NCI-H1105 treated with DMSO at 0.1 percent for 48 hours (cell line): ENCODE results near the gene RCSD1.

Source experiments
- DNase-seq: peaks from one replicate; lab custom pipeline; 2025; lab: John Stamatoyannopoulos, UW

Gene RCSD1

DNA sequence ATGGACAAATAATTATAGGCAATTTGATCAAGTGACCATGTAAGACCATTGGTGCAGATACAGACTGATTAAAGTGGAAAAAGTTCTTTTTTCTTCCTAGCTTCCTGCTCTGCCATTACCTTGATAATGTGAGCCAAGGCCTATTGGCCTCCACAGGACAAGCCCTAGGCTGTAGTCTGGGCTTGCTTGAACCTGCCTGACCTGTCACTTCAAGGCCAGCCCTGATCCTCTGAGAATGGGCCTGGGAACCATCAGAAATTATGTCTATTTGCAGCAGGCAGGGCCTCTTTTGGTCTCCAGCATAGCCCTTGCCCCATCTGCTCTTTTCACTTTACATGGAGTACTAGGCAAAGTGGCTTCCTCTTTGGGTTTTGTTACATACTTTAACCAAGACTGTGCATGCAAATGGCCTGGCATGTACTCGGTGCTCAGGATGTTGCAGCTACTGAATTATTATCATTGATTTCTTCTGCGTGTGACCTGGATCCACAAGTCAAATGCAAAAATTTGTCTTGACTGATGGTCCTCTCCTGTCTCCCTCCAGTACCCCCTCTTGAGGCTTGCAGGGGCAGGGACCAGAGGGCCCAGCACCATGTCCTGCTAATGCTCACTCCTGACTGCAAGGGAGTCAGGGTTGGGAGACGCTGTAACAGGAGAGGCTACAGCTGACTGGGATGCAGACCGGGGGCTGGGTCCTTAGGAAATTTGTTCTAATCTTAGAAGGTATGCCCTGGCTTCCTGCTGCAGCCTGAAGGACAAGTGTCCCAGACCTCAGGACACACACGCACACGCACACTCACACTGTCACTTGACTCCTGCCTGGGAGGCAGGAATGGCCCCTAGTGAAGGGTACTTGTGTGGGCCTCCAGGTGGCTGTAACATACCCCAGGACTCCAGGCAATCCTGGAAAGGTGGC, 39.4 kb downstream of the RCSD1 start:
- peak; percentile 18 for DNase-seq

DNA sequence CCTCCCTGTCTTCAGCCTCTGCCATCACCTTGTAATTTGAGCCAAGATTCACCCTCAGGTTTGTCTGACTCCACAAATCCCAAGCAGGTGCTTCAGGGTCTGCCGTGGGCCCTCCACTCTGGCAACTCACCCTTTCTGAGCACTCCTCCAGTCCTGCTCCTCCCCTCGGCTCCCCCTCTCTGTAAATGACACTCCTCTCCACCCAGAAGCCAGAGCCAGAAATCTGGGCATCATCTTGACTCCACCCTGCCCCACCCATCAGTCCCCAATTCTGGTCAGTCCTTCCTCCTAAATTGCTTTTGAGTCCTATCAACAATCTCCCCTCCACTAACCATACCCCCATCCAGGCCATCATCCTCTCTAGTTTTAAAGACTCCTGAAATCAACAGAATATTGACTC, 40.5 kb downstream of the RCSD1 start:
- DNase-seq: no peak

DNA sequence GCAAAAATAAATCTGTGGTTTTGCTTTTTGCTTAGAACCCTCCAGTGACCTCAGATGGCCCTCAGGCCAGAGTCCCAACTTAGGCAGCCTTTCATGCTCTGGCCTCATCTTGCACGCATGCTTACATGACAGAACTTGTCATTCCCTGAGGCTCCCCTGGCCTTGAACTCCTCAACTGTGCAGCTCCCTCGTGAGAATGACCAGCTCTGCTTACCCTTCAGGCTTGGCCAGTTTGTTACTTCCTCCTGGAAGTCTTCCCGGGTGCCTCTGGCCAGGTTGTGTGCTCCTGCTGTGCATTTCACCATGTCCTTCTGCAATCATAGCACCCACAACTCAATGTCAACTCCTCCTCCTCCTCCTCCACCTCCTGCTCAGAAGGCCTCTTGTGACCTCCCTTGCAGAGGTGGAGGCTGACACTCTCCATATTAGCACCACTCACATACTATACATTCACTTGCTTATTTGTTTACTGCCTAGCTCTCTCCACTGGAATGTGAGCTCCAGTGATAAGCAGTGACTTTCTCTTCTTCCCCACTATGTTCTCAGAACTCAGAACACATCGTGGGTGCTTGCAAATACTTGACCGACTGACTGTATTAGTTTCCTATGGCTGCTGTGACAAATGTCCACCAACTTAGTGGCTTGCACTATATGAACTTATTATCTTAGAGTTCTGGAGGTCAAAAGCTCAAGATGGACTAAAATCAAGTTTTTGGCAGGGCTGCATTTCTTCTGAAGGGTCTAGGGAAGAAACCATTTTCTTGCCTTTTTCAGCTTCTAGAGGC, 41.9 kb downstream of the RCSD1 start:
- DNase-seq: no peak

DNA sequence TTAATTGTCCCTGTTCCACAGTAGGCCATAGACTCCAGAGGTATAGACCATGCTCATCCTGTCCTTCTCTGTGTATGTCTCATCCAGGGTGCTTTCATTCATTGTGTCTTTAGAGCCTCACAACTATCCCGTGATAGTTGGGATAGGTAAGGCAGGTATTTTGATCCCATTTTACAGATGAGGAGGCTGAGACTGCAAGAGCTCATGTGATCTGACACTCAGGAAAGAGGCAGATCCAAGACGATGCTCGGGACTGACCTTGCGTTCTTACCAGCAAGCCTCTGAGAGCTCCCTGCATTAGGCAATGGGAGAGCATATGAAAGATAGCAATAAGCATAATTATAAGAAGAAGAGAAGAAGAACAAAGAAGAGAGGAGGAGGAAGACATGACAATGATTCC, 42.8 kb downstream of the RCSD1 start:
- DNase-seq: no peak

DNA sequence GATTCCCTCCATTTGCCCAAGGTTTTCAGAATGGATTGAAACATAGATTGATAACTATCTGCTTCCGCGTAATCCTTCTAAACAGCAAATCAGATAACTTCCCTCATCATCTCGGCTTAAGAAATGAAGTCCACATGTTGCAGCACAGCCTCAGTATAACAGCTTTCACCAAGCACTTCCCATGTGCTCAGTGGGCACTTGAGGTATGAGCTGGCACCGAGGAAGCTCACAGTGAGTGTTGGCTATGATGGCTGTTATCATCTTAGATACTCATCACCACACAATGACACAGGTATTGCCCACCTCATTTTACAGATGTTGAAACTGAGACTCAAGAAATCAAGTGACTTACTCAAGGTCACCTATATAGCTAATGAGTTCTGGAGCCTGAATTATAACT, 43.2 kb downstream of the RCSD1 start:
- DNase-seq: no peak

DNA sequence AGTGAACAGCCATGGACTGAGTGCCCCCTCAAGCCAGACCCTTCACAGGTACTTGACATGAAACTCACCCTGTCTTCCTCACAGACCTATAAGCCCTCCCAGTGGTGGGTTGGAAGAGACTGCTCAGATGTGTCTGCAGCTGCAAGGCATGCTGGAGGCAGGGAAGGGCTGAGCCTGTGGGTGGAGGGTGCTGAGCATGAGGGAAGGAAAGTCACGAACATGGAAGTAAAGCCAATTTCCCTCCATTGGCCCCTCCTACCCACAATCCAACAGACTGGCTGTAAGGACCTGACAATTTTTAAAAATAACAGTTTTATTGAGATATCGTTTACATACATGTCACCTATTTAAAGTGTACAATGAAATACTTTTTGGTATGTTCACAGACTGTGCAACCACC, 44.1 kb downstream of the RCSD1 start:
- DNase-seq: no peak

DNA sequence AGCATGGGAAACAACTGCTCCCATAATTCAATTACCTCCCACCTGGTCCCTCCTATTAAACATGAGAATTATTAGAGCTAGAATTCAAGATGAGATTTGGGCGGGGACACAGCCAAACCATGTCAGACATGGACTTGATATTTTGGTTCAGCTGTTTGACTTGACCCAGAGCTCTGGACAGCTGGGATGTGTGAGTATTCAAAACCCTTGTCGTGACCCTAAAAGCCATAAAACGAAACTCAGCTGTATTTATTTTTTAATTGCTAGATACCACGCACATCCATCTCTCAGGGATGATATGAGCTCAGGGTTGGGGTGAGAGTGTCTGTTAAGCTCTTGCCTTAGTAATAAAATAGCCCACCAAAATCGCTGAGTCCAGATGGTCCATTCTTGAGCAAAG, 45.4 kb downstream of the RCSD1 start:
- no peak for DNase-seq

DNA sequence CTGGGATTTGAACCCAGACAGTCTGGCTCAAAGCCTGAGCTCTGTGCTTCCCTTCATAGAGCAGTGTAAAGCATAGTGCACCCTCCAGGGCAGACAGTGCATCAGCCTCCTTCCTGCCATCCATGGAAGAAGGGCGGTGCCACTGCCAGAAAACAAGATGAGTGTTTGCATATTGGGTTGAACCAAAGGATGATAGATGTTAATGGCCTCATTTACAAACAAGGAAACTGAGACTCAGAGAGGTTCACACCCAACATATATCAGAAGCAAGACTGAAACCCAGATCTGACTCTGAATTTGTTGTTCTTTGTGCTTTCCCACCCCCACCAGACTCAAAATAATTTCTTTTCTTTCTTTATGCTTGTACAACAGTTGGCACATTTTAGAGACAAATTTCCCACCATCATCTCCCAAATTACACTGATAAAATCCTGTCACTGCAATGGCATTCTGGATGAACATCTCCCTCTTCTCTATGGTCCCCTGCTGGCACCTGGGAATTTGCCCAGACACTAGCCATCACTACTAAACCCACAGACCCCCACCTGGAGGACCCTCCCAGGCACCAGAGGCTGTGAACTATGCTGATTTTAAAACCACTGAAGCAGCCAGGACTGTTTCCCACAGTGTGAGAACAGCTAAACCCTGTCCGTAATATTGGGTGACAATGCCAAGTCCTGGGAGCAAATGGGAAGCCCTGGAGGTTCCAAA, 46.3 kb downstream of the RCSD1 start:
- DNase-seq: no peak

DNA sequence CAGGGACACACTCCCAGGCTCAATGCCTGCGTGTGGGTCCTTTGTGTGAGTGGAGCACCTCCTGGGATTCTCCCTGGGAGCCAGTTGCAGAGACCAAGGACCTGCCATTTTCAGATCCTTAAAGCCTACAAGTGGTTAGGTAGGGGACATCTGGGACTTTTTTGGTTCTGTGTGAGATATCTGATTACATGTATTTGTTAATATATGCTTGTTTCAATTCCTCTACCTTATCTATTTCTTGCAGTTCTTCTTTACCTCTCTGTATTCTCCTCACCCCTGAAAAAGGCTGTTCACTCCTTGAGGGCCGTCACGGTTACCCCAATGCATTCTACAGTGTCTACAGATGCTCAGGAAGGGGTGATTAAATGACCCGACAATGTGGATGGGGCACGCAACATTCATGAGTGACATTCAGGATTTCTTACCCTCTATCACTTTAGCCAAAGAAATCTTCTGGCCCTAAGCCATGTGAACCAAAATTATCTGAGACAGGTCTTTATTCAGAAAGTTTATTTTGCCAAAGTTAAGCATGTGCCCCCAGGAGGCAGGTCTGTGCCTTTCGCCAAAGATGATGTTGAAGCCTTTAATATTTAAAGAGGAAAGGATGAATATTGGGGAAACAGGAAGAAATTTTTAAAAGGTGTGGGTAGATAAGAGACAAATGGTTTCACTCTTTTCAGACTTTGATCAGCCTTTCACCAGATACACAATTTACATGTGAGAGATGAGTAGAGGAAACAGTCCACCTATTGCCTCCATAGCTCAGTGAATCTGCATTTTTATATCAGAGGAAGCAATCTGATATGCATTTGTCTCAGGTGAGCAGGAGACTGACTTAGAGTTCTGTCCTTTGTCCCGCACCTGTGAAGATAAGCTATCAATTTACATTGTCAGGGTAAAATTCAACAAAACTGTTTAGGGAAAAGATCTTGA, 47.1 kb downstream of the RCSD1 start:
- DNase-seq: no peak

DNA sequence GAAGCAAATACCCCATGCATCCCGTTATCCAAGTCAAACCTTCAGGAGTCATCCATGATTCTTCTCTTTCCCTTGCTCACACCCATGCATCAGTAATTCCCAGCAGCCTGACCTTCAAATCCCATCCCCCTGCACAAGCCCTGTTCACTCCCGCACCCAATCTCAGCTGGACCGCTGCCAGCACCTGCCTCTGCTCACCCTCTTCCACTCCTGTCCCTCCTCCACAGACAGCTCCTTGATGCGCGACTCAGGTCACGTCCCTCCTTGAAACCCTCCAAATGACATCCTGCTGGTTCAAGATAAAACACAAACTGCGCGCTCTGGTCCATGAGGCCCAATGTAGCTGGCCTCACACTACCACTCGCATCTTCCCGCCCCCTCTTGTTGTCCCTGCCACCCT, 48.4 kb downstream of the RCSD1 start:
- no peak for DNase-seq

DNA sequence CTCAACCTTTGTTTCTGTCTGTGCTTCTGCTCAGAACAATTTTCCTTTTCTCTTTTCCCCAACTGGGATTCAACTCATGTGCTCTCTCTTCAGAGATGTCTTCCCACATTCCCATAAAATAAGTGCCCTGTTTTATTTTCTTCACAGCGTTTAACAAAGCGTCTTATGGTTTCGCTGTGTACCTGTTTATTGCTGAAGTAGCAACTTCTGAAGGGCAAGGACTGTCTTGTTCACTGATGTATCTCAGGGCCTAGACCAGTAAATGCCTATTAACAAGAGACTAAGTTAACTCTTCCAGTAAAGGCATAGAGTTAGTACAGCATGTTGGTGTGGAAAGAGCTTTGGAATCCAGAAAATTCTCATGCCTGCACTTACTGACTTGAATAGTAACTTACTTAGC, 48.8 kb downstream of the RCSD1 start:
- no peak for DNase-seq

DNA sequence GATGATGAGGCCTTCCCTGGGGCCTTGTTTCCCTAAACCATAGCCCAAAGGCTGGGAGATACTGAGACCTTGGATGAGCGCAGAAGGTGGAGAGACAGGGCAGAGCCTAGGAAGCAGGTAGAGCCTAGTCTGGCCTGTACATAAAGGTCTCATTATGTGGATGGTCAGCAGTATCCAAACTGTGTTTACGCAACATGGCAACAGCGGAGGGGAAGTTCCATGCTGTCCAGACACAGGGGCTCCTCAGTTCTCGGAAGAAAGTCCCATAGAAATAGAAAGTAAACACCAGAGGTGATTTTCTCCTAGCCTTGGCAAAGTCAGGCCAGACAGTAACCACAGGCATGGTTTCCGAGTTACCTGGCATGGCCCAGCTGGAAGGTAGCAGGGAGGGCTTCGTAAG, 49.7 kb downstream of the RCSD1 start:
- DNase-seq: no peak

DNA sequence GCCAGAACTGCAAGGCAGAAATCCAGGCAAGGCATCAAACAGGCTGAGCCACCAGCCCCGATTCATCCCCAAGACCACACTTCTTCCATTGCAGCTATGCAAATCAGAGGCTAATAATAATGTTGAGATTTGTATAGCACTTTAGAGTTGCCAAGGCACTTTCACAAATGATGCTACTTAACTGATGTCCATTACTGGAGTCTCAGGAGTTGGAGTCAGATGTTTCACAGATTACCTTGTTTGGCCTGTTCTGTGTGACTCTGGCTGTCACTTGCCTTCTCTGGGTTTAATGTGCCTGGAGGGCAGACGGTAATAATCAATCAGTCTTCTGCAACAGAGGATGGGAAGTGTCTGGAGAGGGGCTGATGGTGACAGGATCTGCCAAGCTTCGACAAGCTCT, 51.0 kb downstream of the RCSD1 start:
- DNase-seq: no peak

DNA sequence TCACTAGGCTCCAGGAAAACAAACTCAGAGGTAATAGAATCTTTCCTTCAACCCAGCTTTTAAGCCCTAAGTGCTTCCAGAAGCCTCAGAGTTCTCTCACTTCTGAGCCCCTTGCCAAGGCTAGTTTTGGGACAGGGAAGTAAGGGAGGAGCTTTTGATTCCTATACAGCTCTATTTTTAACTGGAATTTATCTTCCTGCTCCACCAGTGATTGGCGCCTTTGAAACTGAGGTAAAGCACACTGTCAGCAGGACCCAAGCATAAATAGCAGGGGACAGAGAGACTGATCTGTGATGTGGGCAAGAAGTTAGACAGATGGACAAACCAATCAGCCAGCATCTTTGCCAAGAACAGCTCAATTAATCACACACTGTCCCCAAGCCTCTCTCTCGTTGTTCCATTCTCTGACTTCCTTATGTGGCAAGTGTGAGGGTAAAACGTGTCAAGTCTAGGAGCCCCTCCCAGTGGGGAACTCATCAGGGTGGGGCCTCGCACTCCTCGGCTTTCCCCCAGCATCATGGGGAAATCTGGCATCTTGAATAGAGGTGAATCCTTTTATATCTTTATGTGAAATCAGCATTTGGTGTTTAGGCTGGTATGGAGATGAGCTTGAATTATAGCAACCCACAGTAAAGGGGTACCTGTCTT, 51.5 kb downstream of the RCSD1 start:
- DNase-seq: no peak

DNA sequence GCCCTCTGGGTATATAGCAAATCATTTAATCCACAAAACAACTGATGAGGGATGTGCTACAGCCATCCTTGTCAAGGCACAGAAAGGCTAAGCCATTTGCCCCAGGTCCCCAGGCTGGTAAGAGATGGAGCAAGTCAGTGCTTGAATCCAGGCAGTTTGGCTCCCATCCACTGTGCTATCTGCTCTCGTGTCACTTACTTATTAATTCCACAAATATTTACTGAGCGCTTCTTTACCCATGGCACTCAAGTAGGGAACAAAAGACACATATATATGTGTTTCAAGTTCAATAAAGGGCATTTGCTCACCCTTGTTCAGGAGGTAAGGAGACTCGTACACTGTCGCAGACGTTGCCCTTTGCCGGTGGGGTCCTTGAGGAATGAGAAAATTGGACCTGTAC, 53.2 kb downstream of the RCSD1 start:
- peak; percentile 34 for DNase-seq

DNA sequence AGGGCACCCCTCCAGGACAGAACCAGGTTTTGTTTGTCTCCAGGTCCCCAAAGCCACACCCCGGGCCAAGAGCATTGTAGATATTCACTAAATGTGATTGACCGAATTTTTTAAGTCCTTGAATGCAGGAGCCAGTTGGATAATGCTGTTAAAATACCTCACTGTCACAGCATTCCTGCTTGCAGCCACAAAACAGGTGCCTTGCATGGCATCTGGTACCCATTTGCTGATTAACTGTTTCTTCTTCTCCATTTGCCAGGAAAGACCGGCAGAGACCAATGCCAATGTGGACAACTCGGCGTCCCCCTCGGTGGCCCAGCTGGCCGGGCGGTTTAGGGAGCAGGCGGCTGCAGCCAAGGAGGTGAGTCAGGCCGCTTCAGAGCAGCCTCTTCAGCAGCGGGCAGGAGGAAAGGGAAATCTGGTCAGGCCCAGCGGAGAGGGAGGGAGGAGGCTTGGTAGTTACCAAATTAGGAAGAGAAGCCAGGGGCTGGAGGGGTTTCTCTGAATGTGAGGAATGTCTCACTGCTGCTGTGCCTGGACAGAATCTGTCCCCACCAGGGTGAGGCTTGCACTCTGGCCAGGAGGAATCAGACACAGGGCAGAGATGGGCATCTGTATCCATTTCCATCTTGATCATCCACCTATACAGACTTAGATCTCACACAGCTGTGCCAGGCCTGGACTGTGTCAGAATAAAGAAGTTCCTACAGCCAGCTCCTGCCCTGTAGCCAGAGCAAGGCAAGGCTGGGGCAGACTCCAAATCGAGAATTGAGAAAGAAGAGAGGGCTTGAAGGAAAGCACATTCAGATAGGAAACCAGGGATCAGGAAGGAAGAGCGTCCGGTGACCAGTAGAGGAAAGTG, 53.8 kb downstream of the RCSD1 start:
- no peak for DNase-seq

DNA sequence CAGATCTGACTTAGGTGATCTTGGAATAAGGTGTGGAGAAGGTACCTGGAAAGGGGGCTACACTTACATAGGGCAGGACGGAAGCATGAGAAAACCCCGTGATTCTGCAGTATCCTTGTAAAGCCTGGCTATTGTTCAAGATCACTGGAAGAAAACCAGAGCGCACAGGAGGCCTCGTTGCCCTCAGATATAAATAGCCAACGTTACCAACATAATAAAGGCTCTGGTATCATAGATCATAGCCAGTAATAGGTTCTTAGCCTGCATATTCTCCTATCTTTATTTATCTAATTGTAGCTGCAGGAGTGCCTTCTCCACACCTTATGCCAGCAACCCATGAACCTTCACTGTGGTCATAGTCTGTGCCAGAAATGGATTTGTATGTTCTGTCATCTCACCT, 55.8 kb downstream of the RCSD1 start:
- DNase-seq: no peak

DNA sequence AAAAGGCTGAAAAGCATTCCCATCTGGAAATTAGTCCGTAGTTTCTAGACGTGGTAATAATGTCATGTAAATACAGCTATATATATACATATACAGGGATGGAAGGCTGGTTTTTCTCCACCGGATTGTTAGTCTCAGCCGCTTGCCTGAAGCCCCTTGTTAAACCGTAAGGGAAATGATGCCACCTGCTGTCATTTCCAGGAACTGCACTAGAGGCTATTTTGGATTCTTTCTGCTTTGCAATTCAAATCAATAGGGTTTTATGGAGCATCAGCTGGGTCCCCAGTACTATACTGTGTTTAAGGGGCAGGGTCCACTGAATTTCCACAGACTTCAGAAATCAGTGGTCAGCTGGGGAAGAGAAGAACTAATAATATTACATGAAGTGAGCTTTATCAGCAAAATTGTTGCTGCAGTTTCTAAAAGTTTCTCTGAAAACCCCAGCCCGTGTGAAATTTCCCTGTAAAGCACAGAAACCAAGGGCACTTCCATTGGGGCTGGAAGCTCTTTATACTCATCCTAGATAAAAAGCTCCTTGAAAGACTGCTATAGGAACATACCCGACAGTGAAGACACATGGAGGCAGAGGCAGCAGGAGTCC, 58.0 kb downstream of the RCSD1 start:
- peak; percentile 67 for DNase-seq

DNA sequence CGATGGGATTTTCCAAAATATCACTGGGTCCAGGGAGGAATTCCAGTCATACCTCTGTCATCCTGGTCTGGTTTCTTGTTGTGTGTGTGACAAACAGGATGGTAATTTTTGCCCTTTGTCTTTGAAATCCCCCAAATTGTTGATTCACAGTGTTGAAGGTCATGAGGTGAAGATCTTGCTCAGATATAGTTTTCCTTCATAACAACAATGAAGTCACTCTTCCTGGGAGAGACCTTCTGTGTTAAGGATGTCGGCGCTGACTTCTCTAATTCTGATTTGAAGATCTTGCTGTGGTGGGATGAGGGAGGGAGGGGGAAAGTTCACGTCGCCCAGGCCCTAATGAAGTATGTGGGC, 59.5 kb downstream of the RCSD1 start:
- DNase-seq: no peak

DNA sequence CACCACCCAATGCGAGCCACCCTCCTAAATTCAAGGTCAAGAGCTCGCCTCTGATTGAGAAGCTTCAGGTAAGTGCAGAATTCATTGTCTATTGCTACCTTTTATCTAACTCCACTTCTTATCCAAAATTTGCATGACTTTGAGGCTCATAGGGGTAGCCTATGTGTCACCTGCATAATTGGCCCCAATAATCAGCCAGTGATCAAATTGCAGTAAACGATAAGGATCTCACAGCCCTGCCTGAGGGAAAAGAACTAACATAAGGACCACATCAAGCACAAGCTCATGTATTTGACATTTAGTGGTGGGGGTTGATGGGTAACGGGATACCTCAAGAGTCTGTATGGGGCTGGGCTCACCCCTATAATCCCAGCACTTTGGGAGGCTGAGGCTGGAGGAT, 60.0 kb downstream of the RCSD1 start:
- DNase-seq: no peak
